ENCODE data around the gene FBXL7. TPM values are rescaled to one million over a fixed set of nuclear protein-coding genes. Genes with fewer than 3 reads are reported as not detected.
A peak's percentile ranks its signal among the peaks of the same experiment; 100 is the strongest.

Gene FBXL7
- total and polyA plus RNA-seq, 2 donors (not counting 3 experiments of a cell fraction or from before 2014, with no cell fraction given) = 23.5 to 32.2 TPM

DNA sequence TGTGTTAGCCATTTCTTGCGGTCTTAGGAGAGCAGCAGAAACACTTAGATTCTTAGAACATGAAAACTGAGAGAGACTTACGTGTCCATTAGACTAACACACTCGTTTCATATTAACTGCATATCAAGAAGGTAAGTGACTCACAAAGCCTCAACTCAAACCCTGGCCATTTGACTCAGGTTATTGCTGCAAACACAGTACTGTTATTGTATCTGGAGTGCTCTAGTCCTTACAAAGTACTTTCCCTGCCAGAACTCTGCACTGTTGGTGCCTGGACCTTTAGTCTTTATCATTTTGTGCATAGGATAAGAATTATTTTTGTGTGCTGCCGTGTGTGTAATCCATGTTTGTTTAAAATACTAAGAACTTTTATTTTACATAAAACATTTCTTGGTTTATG, 155.7 kb downstream of the FBXL7 start:
- no peaks in the 10 kb centered on the region for H3K36me3 ChIP-seq (ENCODE audit: control insufficient read depth in 2 of 2, extremely low read depth in 1 of 2, insufficient read depth in 2 of 2, low read length in 2 of 2)
- no peaks in the 10 kb centered on the region for H3K9me1 ChIP-seq (replicated peaks; ENCODE audit: control insufficient read depth, extremely low read depth, insufficient read depth, low read length)
- no peak for TF ChIP-seq EZH2 (IDR thresholded peaks at IDR 0.05; ENCODE audit: borderline replicate concordance, low read depth, low read length, severe bottlenecking)
- H3K4me1 ChIP-seq (ENCODE audit: control insufficient read depth, extremely low read depth, insufficient read depth, low read length) = no peaks in the 10 kb centered on the region
- no peak overlapping the region for H3K4me3 ChIP-seq (replicated peaks in 1 of 3; ENCODE audit: insufficient read depth in 1 of 3, low read depth in 1 of 3, low read length in 3 of 3)
- no peak overlapping the region for H3K9ac ChIP-seq (replicated peaks; ENCODE audit: extremely low read depth, insufficient read depth, low read length)
- no peaks in the 10 kb centered on the region for H3K27me3 ChIP-seq (ENCODE audit: control insufficient read depth in 2 of 2, insufficient read depth in 2 of 2, low read length in 2 of 2)
- no peak overlapping the region for H3K27ac ChIP-seq (ENCODE audit: insufficient read depth, low read depth, low read length)
- no peaks in the 10 kb centered on the region for H3K9me3 ChIP-seq (replicated peaks; ENCODE audit: control insufficient read depth, insufficient read depth, low read length)
- dilution Hi-C loops (cut with MboI; ENCODE audit: extremely low pct_ligation_motif_present, low sequenced_read_pairs) = no loop called here
- H4K20me1 ChIP-seq (replicated peaks; ENCODE audit: control insufficient read depth, extremely low read depth, insufficient read depth, low read length) = peaks cover 2% of the 10 kb centered on the region
- intact Hi-C loops (cut with micrococcal nuclease) = no loop called here
- POLR2A ChIA-PET = no interaction called here
- H2AFZ ChIP-seq (ENCODE audit: low read depth, low read length) = no peak overlapping the region
- no peak for FAIRE-seq
- no peak overlapping the region for H3K4me2 ChIP-seq (ENCODE audit: insufficient read depth, low read length)
- CTCF ChIA-PET = interaction anchor here (1.0 to 1.5 kb wide), 2 partner anchors 10 to 26 kb away, joined by 3 read pairs; no protein-coding TSS in a partner anchor
- no peak for DNase-seq (ENCODE audit: low read depth, low spot score)
- no TSS peak for BruUV-seq (replicated peaks)
- H3K79me2 ChIP-seq (ENCODE audit: control insufficient read depth, insufficient read depth, low read length) = no peaks in the 10 kb centered on the region

DNA sequence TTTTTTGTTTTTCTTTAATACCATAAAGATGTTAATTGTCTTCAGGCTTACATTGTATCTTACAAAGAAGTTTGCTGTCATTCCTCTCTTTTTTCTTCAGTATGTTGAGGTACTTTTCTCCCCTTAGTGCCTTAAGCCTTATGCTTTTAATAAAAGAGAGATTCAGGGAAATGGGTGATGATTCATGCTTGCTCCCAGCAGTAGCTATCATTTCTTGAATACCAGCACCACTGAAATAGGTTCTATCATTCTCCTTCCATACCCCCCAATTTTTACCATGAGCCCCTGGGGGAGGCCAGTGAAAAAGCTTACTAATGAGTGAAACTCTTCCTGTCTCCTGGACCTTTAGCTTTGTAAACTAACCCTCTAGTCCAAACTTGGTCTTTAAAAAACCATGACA, 165.0 kb downstream of the FBXL7 start:
- H3K79me2 ChIP-seq (ENCODE audit: control insufficient read depth, insufficient read depth, low read length) = peaks cover 18% of the 10 kb centered on the region
- H3K9me1 ChIP-seq (replicated peaks; ENCODE audit: control insufficient read depth, extremely low read depth, insufficient read depth, low read length) = no peaks in the 10 kb centered on the region
- CTCF ChIA-PET = no interaction called here
- peak; percentile 23 for TF ChIP-seq FOS (IDR thresholded peaks at IDR 0.05; ENCODE audit: borderline replicate concordance, insufficient read depth, low read length)
- no peak for TF ChIP-seq CTCF (IDR thresholded peaks at IDR 0.05; ENCODE audit: extremely low read depth in 1 of 2, insufficient read depth in 1 of 2, low read depth in 1 of 2, low read length in 2 of 2)
- TF ChIP-seq, protein P1, sequence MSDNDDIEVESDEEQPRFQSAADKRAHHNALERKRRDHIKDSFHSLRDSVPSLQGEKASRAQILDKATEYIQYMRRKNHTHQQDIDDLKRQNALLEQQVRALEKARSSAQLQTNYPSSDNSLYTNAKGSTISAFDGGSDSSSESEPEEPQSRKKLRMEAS (IDR thresholded peaks at IDR 0.05; ENCODE audit: insufficient read depth, insufficient read length) = no peak
- no peak for TF ChIP-seq GATA2 (IDR thresholded peaks at IDR 0.05; ENCODE audit: insufficient read depth, insufficient read length, low read depth, low read length)
- no peak for TF ChIP-seq POLR2AphosphoS5 (IDR thresholded peaks at IDR 0.05; ENCODE audit: insufficient read depth, low read depth, low read length)
- peaks cover 3% of the 10 kb centered on the region for H3K4me1 ChIP-seq (ENCODE audit: control insufficient read depth, extremely low read depth, insufficient read depth, low read length)
- DNase-seq (ENCODE audit: low read depth, low spot score) = no peak
- POLR2A ChIA-PET = no interaction called here
- H4K20me1 ChIP-seq (replicated peaks; ENCODE audit: control insufficient read depth, extremely low read depth, insufficient read depth, low read length) = no peaks in the 10 kb centered on the region
- BruUV-seq (replicated peaks) = no TSS peak
- dilution Hi-C loops (cut with MboI; ENCODE audit: extremely low pct_ligation_motif_present, low sequenced_read_pairs) (no loop called here), intact Hi-C loops (cut with micrococcal nuclease) (no loop called here)
- H3K27ac ChIP-seq (ENCODE audit: insufficient read depth, low read depth, low read length) = no peak overlapping the region
- FAIRE-seq = no peak
- H3K9me3 ChIP-seq (replicated peaks; ENCODE audit: control insufficient read depth, insufficient read depth, low read length) = no peaks in the 10 kb centered on the region
- H2AFZ ChIP-seq (ENCODE audit: low read depth, low read length) = no peak overlapping the region
- H3K27me3 ChIP-seq (ENCODE audit: control insufficient read depth in 2 of 2, insufficient read depth in 2 of 2, low read length in 2 of 2) = no peaks in the 10 kb centered on the region
- H3K9ac ChIP-seq (replicated peaks; ENCODE audit: extremely low read depth, insufficient read depth, low read length) = no peak overlapping the region
- H3K4me3 ChIP-seq (replicated peaks in 1 of 3; ENCODE audit: insufficient read depth in 1 of 3, low read depth in 1 of 3, low read length in 3 of 3) = no peak overlapping the region
- H3K36me3 ChIP-seq (ENCODE audit: control insufficient read depth in 2 of 2, extremely low read depth in 1 of 2, insufficient read depth in 2 of 2, low read length in 2 of 2) = no peaks in the 10 kb centered on the region
- H3K4me2 ChIP-seq (ENCODE audit: insufficient read depth, low read length) = no peak overlapping the region

Data from endothelial cell of umbilical vein (primary cell).